ACHN (cell line): Measurements from ENCODE around the gene PLVAP.

ENCODE experiments used
- DNase-seq: peaks from one replicate; pipeline ENCODE4 v3.0.0-alpha.2; 2015
- in situ Hi-C: cut with HindIII; loops from 2 replicates; pipeline ENCODE4 v1.10.0; 2017; ENCODE audit warnings: low sequenced_read_pairs, low pct_ligation_motif_present, low pct_unique_long_range_greater_than_20kb

Gene PLVAP

GRCh38 chr19:17339088-17339741 is 37.9 kb downstream of the PLVAP start:
- in situ Hi-C loops: no loop called here
- DNase-seq: no peak

GRCh38 chr19:17338433-17339078 is 38.6 kb downstream of the PLVAP start:
- in situ Hi-C loops: no loop called here
- no peak for DNase-seq

GRCh38 chr19:17337675-17338432 is 39.3 kb downstream of the PLVAP start:
- DNase-seq: peak; percentile 21
- in situ Hi-C loops: no loop called here

- in situ Hi-C loops: no loop called here
- DNase-seq: peak; percentile 98
Measured at GRCh38 chr19:17336872-17337674, 40.1 kb downstream of the PLVAP start, which contains the start of gene GTPBP3. Gene GTPBP3, plus strand, starts transcription at chr19:17337553. Its CDS starts 59 bp downstream, at chr19:17337612.

- DNase-seq: no peak
- in situ Hi-C loops: no loop called here
Measured at GRCh38 chr19:17335575-17335974, 41.6 kb downstream of the PLVAP start.

- peak; percentile 97 for DNase-seq
- in situ Hi-C loops: no loop called here
Measured at GRCh38 chr19:17334414-17335409, 42.4 kb downstream of the PLVAP start, which contains the start of gene ANO8. Gene ANO8, minus strand, starts transcription at chr19:17334855. Its CDS starts 185 bp downstream, at chr19:17334670.

GRCh38 chr19:17333611-17334413 is 43.3 kb downstream of the PLVAP start:
- DNase-seq: peak; percentile 81
- in situ Hi-C loops: no loop called here

- in situ Hi-C loops: no loop called here
- DNase-seq: peak; percentile 42
Measured at GRCh38 chr19:17332677-17333581, 44.2 kb downstream of the PLVAP start.

- in situ Hi-C loops: no loop called here
- no peak for DNase-seq
Measured at GRCh38 chr19:17332360-17332676, 44.8 kb downstream of the PLVAP start.

GRCh38 chr19:17331045-17331558 is 46.0 kb downstream of the PLVAP start:
- in situ Hi-C loops: no loop called here

GRCh38 chr19:17330262-17331044 is 46.7 kb downstream of the PLVAP start:
- in situ Hi-C loops: no loop called here

More at GRCh38 chr19:17331045-17331558, 46.0 kb downstream of the PLVAP start:
- no peak for DNase-seq

GRCh38 chr19:17329366-17330261 is 47.5 kb downstream of the PLVAP start:
- in situ Hi-C loops: no loop called here
- DNase-seq: no peak

More at GRCh38 chr19:17330262-17331044, 46.7 kb downstream of the PLVAP start:
- no peak for DNase-seq

GRCh38 chr19:17328517-17329365 is 48.4 kb downstream of the PLVAP start:
- DNase-seq: no peak

More at GRCh38 chr19:17328517-17329365, 48.4 kb downstream of the PLVAP start:
- in situ Hi-C loops: no loop called here
